Measurements from ENCODE around the gene GPR84. TPM values are rescaled to one million over a fixed set of nuclear protein-coding genes. Genes with fewer than 3 reads are reported as not detected.

The GPR84 gene
- total and polyA plus RNA-seq, 2 donors (not counting 3 experiments of a cell fraction or from before 2014, with no cell fraction given), result not detected

DNA sequence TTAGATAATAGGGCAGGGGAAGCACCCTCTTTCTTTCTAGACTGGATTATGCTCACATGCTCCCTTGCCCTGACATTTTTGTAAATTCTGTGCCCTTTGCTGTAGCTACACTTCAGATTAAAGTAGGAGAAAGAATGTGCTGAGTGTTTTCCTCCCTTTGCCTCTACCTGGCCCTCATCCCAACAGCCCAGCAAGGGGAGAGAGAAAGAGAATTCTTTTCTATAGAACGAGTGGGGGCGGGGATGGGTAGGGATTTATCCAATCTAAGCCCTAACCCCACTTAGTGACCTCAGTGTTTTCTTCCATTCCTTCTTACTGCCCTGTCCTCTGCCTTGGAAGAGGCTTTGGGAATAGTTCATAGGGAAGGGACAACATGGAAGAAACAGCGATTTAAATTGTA lies 13.5 kb downstream of the GPR84 start:
- H3K4me2 ChIP-seq (ENCODE audit: insufficient read depth, low read length), result no peak overlapping the region
- no peak overlapping the region for H2AFZ ChIP-seq (ENCODE audit: low read depth, low read length)
- TF ChIP-seq, protein P1, sequence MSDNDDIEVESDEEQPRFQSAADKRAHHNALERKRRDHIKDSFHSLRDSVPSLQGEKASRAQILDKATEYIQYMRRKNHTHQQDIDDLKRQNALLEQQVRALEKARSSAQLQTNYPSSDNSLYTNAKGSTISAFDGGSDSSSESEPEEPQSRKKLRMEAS (IDR thresholded peaks at IDR 0.05; ENCODE audit: insufficient read depth, insufficient read length), result no peak
- TF ChIP-seq EZH2 (IDR thresholded peaks at IDR 0.05; ENCODE audit: borderline replicate concordance, low read depth, low read length, severe bottlenecking) (no peak), MYC (IDR thresholded peaks at IDR 0.05; ENCODE audit: low read depth, low read length) (no peak)
- no peaks in the 10 kb centered on the region for H3K9me3 ChIP-seq (replicated peaks; ENCODE audit: control insufficient read depth, insufficient read depth, low read length)
- intact Hi-C loops (cut with micrococcal nuclease) (no loop called here), dilution Hi-C loops (cut with MboI; ENCODE audit: extremely low pct_ligation_motif_present, low sequenced_read_pairs) (no loop called here)
- no peak overlapping the region for H3K27ac ChIP-seq (ENCODE audit: insufficient read depth, low read depth, low read length)
- no peak for FAIRE-seq
- no peak overlapping the region for H3K4me3 ChIP-seq (replicated peaks in 1 of 3; ENCODE audit: insufficient read depth in 1 of 3, low read depth in 1 of 3, low read length in 3 of 3)
- no peaks in the 10 kb centered on the region for H4K20me1 ChIP-seq (replicated peaks; ENCODE audit: control insufficient read depth, extremely low read depth, insufficient read depth, low read length)
- H3K36me3 ChIP-seq (ENCODE audit: control insufficient read depth in 2 of 2, extremely low read depth in 1 of 2, insufficient read depth in 2 of 2, low read length in 2 of 2), result peaks cover 25% of the 10 kb centered on the region in 2 experiments
- H3K9ac ChIP-seq (replicated peaks; ENCODE audit: extremely low read depth, insufficient read depth, low read length), result no peak overlapping the region
- no peak for DNase-seq (ENCODE audit: low read depth, low spot score)
- ChIA-PET POLR2A (no interaction called here), CTCF (interaction anchor here (1.4 to 1.5 kb wide), 3 partner anchors 8 to 99 kb away, joined by 3 to 4 read pairs (median 4); partner anchors contain the start of gene COPZ1)
- no peaks in the 10 kb centered on the region for H3K27me3 ChIP-seq (ENCODE audit: control insufficient read depth in 2 of 2, insufficient read depth in 2 of 2, low read length in 2 of 2)
- no peaks in the 10 kb centered on the region for H3K4me1 ChIP-seq (ENCODE audit: control insufficient read depth, extremely low read depth, insufficient read depth, low read length)
- H3K79me2 ChIP-seq (ENCODE audit: control insufficient read depth, insufficient read depth, low read length), result no peaks in the 10 kb centered on the region
- no TSS peak for BruUV-seq (replicated peaks)
- H3K9me1 ChIP-seq (replicated peaks; ENCODE audit: control insufficient read depth, extremely low read depth, insufficient read depth, low read length), result no peaks in the 10 kb centered on the region

DNA sequence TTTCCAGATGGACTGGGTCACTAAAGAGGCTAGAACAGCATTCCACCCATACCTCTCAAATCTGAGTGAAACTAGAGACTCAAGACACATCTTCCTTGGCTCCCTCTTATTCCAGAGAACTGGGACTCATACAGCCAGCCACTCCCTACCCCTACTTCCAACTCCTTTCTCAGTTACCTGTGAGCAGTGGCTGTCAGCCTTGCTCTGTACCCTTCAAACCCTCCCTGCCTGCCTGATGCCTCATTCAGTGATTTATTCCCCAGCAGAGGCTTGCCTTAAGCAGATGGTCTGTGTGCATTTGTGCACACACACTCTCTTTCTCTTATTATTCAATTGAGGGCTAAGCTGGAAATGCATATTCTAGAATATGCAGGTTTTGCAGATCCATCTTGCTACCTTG lies 14.6 kb downstream of the GPR84 start:
- Histone ChIP-seq H2AFZ (ENCODE audit: low read depth, low read length) (no peak overlapping the region), H3K27me3 (ENCODE audit: control insufficient read depth in 2 of 2, insufficient read depth in 2 of 2, low read length in 2 of 2) (no peaks in the 10 kb centered on the region), H3K9me1 (replicated peaks; ENCODE audit: control insufficient read depth, extremely low read depth, insufficient read depth, low read length) (no peaks in the 10 kb centered on the region), H3K36me3 (ENCODE audit: control insufficient read depth in 2 of 2, extremely low read depth in 1 of 2, insufficient read depth in 2 of 2, low read length in 2 of 2) (peaks cover 28 to 31% of the 10 kb centered on the region in 2 experiments), H3K4me2 (ENCODE audit: insufficient read depth, low read length) (no peak overlapping the region), H3K4me3 (replicated peaks in 1 of 3; ENCODE audit: insufficient read depth in 1 of 3, low read depth in 1 of 3, low read length in 3 of 3) (no peak overlapping the region), H4K20me1 (replicated peaks; ENCODE audit: control insufficient read depth, extremely low read depth, insufficient read depth, low read length) (no peaks in the 10 kb centered on the region), H3K79me2 (ENCODE audit: control insufficient read depth, insufficient read depth, low read length) (no peaks in the 10 kb centered on the region), H3K27ac (ENCODE audit: insufficient read depth, low read depth, low read length) (no peak overlapping the region), H3K9me3 (replicated peaks; ENCODE audit: control insufficient read depth, insufficient read depth, low read length) (no peaks in the 10 kb centered on the region), H3K4me1 (ENCODE audit: control insufficient read depth, extremely low read depth, insufficient read depth, low read length) (no peaks in the 10 kb centered on the region), H3K9ac (replicated peaks; ENCODE audit: extremely low read depth, insufficient read depth, low read length) (no peak overlapping the region)
- POLR2A ChIA-PET, result no interaction called here
- CTCF ChIA-PET, result interaction anchor here (0.8 to 1.4 kb wide), 5 partner anchors 9 to 98 kb away, joined by 3 to 4 read pairs (median 3); no protein-coding TSS in a partner anchor
- BruUV-seq (replicated peaks), result no TSS peak
- dilution Hi-C loops (cut with MboI; ENCODE audit: extremely low pct_ligation_motif_present, low sequenced_read_pairs), result no loop called here
- FAIRE-seq, result no peak
- intact Hi-C loops (cut with micrococcal nuclease), result no loop called here
- no peak for TF ChIP-seq EZH2 (IDR thresholded peaks at IDR 0.05; ENCODE audit: borderline replicate concordance, low read depth, low read length, severe bottlenecking)
- no peak for TF ChIP-seq POLR2AphosphoS5 (IDR thresholded peaks at IDR 0.05; ENCODE audit: insufficient read depth, low read depth, low read length)
- no peak for TF ChIP-seq POLR2A (IDR thresholded peaks at IDR 0.05; ENCODE audit: low read depth, low read length)
- TF ChIP-seq MYC (IDR thresholded peaks at IDR 0.05; ENCODE audit: low read depth, low read length), result no peak
- TF ChIP-seq FOS (IDR thresholded peaks at IDR 0.05; ENCODE audit: borderline replicate concordance, insufficient read depth, low read length), result no peak
- TF ChIP-seq JUN (IDR thresholded peaks at IDR 0.05; ENCODE audit: borderline replicate concordance, insufficient read depth, insufficient read length, low read depth), result no peak
- TF ChIP-seq, protein P2, sequence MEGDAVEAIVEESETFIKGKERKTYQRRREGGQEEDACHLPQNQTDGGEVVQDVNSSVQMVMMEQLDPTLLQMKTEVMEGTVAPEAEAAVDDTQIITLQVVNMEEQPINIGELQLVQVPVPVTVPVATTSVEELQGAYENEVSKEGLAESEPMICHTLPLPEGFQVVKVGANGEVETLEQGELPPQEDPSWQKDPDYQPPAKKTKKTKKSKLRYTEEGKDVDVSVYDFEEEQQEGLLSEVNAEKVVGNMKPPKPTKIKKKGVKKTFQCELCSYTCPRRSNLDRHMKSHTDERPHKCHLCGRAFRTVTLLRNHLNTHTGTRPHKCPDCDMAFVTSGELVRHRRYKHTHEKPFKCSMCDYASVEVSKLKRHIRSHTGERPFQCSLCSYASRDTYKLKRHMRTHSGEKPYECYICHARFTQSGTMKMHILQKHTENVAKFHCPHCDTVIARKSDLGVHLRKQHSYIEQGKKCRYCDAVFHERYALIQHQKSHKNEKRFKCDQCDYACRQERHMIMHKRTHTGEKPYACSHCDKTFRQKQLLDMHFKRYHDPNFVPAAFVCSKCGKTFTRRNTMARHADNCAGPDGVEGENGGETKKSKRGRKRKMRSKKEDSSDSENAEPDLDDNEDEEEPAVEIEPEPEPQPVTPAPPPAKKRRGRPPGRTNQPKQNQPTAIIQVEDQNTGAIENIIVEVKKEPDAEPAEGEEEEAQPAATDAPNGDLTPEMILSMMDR (IDR thresholded peaks at IDR 0.05; ENCODE audit: extremely low read depth in 1 of 2, insufficient read depth in 1 of 2, low read depth in 1 of 2, low read length in 2 of 2), result no peak
- TF ChIP-seq, protein P1 (IDR thresholded peaks at IDR 0.05; ENCODE audit: insufficient read depth, insufficient read length), result no peak
- no peak for TF ChIP-seq GATA2 (IDR thresholded peaks at IDR 0.05; ENCODE audit: insufficient read depth, insufficient read length, low read depth, low read length)
- DNase-seq (ENCODE audit: low read depth, low spot score), result no peak

Measured in endothelial cell of umbilical vein (primary cell).